NCI-H2029 treated with DMSO at 0.1 percent for 48 hours (cell line): ENCODE results near the gene COL16A1.
"Not testable (repeated sequence)": the region's sequence is repeated elsewhere in the genome, so short reads cannot be mapped to it uniquely, and the experiment has no call there.

Experiments used
- DNase-seq: peaks from one replicate; lab custom pipeline; 2025; lab: John Stamatoyannopoulos, UW

COL16A1 gene

DNA sequence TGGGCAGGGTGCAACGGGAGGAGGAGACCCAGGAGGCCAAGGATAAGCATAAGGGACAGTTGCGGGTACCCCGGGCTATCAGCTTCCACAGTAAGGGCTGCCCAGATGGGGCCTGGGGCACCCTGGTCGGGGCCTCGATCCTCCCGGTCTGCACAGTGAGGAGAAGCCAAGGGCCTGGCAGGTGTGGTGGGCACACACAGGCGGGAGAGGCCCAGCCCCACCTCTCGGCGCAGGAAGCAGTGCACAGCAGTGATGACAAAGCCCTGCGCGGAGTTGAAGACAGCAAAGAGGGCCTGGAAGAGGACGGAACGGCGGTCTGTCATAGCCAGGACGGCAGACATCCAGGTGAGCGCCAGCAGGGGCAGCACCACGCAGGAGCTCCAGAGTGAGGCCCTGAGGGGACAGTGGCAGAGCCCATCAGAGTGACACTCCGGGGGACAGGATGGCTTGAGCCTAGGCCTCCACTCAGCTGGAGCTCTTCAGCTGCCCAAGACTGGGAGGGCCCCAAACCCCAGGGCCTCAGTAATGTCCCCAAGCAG lies 29.0 kb upstream of the COL16A1 start:
- no peak for DNase-seq

DNA sequence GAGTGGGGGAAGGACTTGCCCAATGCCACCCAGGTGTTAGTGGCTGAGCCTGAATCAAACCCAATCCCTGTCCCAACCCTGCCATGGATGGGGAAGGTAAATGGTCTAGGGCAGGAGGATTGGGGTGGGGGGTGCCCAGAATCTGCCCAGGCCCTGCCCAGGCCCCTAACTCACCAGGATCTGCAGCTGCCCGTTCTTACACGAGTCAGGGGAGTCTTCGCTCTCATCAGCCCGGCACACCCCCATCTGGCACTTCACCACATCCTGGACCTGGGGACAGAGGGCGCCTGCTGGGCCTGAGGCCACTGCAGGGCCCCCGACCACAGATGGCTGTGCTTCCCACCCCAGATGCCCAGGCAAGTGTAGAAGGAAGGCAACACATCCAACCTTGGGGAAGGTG lies 28.5 kb upstream of the COL16A1 start:
- no peak for DNase-seq

DNA sequence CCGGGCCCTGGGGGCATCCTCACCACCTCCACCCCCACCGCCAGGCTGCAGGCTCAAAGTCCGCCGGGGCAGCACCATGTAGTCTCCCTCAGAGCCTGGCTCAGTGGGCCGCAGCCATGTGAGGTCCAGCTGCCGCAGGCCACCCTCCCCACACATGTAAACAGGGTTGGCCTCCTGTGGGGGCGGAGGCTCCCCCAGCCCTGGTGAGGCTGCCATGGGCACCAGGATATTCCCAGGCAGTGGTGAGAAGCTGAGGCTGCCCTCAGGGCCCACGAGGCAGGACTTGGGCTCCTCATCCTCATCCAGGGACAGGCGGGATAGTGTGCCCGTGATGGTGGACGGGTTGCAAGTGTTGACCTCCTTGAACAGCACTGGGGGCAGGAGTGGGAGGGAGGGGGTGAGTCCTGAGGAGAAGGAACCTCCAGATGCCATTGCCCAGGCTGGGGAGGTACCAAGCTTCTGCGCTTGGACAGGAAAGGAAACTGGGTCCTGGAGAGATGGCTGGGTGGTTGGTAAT lies 27.3 kb upstream of the COL16A1 start:
- DNase-seq, result no peak

DNA sequence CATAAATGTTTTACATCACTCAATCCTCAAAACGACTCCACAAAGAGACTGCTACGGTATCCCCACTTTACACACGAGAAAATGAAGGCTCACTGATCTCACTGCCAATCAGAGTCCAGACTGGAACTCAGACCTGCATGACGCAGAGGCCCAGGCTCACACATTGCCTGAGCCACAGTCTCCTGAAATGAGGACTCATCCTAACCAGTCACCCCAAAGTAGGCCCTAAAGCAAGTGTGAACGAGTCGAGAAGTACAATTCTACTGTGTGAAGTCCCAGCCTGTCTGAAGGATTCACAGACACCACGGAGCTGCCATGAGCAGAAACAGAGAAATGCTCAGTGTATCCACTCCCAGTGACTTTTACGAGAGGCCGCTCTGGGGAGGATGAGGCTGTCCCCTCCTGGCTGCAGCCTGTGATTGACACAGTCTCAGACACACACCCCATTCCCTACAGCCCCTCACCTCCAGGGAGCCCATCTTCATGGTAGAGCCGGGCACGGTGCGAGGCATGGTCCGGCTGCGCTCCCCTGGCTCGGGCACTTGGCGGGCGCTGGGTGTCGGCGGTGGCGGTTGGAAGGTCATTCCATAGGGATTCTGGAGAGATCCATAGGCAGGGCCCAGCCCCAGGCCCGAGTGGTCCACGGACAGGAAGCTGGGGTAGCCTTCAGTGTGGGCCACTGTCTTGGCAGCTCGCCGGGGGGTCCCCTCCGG lies 26.7 kb upstream of the COL16A1 start:
- DNase-seq, result no peak

DNA sequence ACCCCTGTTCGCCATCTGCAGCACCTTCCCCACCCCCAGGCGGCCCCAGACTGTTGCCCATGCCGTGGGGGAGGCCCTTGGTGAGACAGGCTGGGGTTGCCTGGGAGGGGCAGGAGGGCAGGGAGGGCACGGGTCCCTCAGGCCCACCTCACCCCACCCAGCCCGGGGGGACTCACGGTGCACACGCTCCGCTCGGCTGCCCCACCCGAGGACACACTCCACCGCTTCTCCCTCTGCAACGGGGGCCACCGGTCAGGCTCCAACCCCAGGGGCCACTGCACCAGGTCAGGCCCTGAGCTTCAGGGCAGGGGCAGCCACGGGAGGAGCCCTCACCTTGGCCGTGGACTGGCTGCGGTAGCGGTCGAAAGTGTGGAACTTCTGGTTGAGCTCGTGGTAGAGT lies 24.0 kb upstream of the COL16A1 start:
- DNase-seq, result no peak

DNA sequence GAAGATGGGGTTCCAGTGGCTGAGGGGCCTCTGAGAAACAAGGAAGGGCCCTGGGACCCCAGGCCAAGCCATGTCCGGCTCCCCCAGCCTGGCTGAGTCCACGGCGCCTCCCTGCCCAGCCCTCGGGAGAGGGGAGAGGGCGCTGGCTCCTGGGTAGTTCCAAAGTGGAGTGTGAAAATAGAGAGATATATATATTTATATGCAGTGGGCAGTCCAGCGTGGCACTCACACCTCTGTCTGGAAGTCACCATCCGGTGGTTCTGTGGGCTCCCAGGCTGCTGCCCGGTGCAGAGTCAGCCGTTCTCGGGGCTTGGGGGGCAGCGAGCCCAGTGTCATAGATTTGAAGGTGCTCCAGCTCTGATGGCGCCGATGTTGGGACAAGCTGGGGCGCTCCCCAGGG lies 23.4 kb upstream of the COL16A1 start:
- no peak for DNase-seq

DNA sequence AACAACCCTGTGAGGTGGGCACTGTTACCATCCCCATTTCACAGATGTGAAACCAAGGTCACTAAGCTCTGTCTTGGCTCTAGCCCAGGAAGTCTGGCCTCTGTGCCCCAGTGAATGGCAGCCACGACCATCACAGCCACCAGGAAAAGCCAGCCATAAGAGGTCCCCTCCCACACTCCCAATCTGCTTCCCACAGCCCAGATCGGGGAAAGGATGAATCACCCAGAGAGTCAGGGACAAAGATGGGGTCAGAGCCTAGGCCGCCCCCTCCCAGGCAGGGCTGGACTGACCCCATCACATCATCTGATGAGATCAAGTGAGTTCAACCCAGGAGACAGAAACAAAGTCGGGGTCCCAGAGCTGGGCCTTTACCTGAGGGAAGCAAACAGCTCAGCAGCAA lies 22.9 kb upstream of the COL16A1 start:
- DNase-seq, result no peak

DNA sequence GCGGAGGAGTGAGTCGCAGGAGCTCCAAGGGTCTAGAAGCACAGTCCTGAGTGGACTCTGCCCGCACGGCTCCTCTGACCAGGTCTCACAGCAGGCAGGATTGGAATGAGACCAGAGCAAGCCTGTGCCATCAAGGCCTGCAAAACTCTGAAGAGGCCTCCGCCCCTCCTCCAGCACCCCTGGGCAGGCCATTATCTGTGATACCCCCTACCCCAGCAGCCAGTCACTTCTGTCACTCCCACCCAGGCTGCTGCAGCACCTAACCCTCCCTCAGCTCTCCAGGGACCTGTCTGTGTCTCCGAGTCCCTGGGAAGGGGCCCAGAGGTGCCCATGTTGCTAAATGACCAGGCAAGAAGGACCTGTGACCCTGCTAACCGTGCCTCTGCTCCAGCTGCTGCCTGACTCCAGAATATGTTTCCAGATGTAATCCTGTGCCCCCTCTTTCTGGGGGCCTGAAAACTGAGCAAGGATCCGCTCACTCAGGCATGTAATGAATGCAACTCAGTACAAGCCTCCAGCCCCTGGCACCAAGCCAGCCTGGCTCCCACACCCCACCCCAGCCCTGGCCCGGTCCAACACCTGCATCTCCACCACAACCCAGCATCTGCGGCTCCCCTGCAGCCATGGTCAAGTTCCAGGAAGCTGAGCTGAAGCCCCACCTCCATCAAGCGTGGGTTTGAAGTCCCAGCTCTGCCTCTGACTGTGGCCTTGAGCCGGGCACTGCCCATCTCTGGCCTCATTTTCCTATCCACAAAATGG lies 22.1 kb upstream of the COL16A1 start:
- DNase-seq, result no peak

DNA sequence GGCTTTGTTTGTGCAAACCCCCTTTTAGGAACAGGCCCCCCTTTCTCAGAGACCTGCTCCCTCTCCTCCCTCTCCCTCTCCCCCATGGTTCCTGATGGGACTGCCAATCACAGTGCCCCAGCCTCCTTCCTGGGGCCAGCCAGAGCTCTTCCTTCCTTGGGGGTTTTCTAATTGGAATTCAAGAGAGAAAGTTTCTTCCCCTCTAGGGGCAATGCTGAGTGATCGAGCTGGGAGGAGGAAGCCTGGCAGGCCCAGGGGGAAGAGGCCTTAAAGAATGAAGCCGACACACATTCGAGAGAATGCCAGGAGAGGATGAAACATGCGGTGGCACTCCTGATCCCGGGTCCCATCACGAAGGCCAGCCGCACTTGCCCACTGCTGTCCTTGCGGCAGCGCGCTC lies 21.3 kb upstream of the COL16A1 start:
- DNase-seq, result no peak

DNA sequence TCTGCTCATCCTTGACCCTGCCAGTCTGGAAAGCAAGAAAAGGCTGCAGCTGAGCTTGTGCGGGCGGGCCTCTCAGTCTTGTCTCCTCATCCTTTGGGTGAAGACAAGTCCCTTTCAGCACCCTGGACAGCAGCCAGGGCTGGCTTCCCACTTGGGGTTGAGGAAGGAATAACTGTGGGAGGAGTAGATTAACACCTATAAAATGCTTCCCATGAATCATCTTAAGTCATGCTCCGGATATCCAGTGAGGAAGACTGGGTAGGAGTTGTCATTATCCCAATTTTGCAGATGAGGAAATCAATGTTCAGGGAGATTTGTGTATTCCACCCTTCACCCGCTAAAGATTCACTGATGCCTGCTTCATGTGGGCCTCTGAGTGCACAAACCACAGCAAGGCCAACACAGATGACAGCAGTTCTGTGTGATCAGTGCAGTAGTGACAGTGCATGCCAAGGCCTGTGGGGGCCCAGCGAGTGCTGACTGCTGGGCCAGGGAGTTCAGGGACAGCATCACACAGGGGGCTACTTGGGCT lies 20.1 kb upstream of the COL16A1 start:
- no peak for DNase-seq

DNA sequence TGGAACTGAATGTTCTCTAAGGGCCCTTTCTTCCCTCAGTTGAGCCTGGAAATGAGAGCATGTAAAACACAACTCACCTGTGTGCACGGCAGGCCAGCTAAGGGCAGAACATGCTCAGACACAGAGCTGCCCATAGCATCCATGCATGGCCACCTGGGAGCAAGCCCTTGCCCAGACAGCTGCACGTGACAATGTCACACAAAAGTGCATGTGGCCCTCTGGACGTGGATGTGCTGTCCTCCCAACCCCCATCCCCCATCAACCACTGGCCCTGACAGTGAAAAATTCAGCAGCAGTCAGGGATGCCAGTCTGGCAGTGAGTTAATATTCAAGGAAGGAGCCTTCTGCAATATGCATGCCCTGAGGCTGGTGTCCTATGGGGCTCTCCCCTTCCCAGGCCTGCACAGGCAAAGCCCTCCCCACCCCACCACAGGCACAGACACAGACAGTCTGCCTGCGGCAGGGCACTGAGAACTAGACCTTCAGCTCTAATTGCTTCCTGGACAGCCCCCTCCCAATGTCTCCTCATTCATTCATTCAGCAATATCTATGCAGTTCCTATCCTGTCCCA lies 14.6 kb upstream of the COL16A1 start:
- DNase-seq, result no peak

DNA sequence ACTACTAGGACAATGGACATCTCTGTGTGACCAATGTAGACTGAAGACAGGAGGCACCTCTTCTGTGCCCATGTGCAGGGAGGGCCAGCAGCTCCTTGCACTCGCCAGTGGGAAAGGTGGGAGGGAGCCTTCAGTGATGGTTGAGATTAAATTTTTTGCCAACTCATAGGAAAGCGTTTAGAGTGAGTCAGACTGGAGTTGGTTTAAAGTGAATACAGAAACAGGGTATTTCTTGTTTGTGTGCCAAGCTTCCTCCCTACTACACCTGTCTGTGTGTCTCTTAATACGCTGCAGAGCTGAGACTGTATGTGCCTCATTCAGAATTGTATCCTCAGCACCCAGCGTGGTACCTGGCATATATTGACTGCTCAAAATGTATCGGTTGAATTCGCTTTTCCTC lies 13.5 kb upstream of the COL16A1 start:
- no peak for DNase-seq

DNA sequence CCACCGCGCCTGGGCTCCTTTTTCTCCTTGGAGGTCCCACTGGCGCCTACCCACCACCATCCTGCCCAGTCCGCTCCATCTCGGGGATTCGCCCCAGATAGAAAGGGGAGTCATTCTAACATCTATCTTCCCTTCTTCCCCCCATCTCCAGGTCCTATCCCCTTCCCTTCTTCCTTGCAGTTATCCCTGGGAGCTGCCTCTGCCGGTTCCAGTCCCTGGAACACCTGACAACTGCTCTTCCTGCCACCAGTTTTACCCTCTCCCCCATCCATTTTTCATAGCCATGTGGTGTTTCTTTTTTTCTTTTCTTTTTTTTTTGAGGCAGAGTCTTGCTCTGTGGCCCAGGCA lies 12.0 kb upstream of the COL16A1 start:
- DNase-seq, result no peak

DNA sequence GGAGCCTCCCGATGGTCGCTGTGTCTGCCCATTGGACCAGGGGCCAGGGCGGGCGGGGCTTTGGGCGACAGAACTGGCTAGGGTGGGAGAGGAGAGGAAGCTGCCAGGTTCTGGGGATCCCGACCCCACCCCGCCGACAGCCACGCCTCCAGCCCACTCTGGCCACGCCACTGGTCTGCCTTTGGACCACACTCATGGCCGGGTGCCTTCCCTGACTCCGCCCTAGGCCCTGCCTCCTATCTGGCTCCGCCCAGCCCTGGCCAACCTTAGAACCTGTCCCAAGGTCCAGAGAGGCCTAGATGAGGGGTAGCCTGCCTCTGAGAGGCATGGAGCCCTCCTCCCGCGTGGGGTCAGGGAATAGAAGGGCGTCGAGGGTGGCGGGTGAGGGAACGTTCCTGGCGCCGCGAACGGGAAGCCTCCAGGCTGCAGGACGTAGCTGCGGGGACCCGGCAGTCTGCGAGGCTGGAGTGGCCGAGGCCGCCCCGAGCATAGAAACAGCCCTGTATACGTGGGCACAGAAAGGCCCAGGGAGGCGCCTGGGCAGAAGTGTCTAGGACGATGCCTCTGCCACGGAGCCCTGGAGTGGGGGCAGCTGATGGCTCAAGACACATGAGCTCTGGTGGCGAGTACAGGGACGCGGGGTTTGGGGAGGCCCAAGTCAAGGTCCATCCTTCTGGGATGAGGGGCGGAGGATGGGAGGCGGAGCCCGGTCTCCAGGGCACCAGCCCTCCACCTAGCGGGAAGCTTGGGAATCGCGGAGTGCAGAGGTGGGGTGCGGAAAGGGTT lies 11.5 kb upstream of the COL16A1 start:
- DNase-seq, result peak; percentile 42

DNA sequence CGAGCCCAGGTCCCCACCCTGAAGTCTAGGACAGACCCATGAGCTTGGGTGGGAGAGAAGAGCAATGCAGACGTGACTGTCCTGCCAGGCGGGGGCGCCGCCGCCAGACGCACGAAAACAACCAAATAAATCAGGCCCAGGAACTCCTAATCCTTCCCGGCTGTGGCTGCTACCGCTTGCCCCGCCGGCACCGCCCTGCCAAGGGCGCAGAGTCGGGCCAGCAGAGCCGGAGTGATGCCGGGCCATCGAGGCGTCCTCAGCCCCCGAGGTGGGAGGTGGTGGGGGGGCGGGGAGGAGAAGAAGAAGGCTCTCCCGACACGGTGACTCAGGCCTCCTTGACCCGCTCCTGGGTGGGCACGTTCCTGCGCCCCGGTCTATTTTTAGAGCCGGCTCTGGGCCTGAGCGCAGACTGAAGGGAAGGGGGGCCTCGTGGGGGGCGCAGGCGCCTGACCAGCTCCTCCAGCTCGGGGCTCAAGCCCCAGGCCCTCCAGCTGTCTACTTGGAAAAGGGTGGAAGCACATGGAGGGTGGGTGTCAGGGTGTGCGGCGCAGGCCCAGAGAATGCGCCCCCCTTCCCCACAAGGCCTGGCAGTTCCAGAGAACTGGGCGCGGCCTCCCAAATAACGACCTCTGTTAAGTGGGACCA lies 10.7 kb upstream of the COL16A1 start:
- no peak for DNase-seq

DNA sequence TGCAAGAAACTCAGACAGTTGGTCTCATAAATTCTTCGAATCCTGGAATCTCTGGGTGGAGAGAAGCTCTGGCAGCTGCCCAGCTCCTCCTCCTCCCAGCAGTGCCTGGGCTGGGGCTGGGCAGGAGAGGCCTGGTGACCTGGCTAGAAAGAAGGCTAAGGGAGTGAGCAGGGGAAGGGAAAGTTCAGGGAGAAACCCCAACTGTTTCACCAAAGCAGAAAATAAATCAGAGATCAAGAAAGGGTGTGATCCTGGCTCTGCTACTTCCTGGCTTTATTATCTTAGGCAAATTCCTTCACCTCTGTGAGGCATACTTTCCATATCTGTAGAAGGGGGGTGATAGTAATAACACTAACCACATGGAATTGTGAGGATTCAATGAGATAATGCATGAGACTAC lies 8.8 kb upstream of the COL16A1 start:
- no peak for DNase-seq

DNA sequence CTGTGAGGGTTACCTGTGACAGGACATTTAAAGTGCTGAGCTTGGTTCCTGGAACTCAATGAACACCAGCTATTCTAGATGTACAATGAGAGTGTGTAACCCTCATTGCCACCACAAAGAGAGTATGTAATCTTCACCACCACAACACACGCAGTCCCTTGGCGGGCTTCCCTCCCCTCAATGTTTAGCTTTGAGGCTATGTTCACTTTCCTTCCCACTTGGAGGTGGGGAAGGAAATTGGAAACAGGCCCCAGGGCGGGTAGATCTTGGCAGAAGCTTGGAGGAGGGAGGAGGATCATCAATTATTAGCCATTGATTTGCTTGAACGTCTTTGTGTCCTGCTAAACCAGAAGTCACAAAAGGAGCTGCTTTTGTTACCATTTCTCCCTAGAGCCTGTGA lies 8.3 kb upstream of the COL16A1 start:
- no peak for DNase-seq

DNA sequence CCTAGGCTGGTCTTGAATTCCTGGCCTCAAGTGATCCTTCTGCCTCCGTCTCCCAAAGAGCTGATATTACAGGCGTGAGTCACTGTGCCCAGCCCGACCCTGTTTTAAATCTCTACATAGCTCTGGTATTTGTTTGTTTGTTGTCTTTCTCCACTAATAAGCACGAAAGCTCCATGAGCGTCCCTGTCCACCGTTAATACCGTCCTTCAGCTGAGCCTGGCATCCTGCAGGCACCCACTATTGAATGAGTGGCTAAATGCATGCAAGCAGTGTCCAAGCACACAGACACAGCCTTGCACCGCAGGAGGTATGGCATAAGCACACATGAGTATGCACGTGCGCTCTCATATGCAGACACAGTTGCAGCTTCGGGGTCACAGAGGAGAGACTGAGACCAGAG lies 4.5 kb upstream of the COL16A1 start:
- no peak for DNase-seq

DNA sequence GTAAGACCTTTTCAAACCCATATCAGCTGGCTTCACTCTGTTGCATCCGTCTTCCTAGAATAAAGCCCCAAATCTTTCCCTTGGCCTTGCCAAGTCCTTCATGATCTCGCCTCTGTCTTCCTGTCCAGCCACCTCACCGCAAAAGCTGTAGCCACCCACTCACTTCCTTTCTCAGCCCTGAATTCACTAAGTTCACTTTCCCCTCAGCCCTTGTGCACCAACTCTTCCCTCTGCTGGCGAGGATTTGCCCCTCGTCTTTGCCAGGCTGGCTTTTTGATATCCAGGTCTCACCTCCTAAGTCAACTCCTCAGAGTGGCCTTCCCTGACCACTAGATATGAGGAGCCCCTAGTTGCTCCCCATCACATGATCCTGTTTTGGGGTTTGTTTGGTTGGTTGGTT lies 3.9 kb upstream of the COL16A1 start:
- DNase-seq, result no peak

DNA sequence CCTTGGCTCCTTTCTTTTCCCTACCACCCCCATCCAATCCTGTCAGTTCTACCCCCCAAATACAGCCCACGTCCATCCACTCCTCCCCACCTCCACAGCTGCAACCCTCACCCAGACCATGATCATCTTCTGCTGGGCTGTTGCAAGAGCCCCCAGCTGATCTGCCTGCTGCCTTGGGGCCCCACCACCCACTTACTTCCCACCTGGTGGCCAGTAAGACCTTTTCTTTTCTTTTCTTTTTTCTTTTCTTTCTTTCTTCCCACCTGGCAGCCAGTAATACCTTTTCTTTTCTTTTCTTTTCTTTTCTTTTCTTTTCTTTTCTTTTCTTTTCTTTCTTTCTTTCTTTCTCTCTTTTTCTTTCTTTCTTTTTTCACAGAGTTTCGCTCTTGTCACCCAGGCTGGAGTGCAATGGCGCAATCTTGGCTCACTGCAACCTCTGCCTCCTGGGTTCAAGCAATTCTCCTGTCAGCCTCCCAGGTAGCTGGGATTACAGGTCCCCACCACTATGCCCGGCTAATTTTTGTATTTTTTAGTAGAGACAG lies 3.3 kb upstream of the COL16A1 start:
- DNase-seq, result not testable (repeated sequence)

DNA sequence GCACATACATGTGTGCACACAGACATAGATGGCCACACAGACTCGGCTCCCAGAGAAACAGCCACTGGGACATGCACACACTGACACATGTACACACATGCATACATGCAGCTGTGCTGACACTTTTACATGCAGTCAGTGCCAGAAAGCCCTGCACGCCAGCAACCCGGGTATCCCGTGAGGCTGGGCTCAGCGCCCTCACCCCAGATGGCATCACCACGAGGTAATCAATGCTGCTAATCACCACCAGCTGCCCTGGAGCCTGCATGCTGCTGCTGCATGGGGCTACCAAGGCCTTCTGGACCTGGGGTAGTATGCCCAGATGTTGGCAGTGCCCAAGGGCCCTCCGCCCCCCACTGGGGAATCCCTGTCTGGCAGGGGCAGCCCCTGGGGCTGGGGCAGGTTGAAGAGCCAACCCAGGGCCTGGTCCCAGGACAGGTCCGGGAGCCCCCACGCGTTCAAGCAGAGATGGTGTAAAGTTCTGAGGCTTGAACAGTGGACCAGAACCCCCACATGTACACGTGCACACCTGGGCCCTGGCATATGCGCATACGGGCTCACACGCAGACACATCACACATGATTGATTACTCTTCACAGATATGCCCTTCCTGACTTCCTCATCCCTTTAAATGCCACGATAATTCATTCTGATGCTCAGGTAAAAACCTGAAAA lies 2.7 kb upstream of the COL16A1 start:
- no peak for DNase-seq
